GM20431 (cell line): ENCODE results near the gene CCSER2.
"Not testable (repeated sequence)": the region's sequence is repeated elsewhere in the genome, so short reads cannot be mapped to it uniquely, and the experiment has no call there.

Experiments used
- in situ Hi-C: fragments of 300-500 bp; cut with MseI, MboI; formaldehyde crosslinking; loops from one replicate; pipeline ENCODE4 v1.15.0; 2020; ENCODE audit warnings: low sequenced_read_pairs; ENCODE audit not compliant: unreplicated experiment

Gene CCSER2

DNA sequence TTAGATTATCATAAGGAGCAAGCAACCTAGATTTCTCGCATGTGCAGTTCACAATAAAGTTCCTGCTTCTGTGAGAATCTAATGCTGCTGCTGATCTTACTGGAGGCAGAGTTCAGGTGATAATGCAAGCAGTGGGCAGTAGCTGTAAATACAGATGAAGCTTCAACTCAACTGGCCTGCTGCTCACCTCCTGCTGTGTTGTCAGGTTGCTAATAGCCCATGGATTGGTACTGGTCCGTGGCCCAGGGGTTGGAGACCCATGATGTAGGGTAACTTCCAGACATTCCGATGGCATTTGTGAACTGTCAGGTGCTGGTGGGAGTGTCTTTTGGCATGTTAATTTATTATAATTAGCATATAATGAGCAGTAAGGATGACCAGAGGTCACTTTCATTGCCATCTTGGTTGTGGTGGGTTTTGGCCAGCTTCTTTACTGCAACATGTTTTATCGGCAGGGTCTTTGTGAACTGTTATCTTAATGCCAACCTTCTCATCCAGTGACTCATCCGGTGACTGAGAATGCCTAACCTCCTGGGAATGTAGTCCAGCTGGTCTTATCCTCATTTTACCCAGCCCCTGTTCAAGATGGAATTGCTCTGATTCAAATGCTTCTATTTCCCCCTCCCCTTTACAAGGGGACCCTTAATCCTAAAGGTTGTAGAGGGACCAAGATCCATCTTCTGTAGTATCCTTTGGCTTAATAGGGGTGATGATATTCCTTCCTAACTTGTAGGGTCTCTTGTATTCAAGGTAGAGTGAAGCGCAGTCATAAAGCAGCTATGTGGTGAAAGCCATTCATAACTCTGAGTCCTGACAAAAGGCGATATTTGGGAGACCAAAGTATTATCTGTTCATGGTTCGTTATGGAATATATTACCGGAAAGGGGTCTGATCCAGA lies 165.8 kb downstream of the CCSER2 start:
- in situ Hi-C loops: no loop called here

DNA sequence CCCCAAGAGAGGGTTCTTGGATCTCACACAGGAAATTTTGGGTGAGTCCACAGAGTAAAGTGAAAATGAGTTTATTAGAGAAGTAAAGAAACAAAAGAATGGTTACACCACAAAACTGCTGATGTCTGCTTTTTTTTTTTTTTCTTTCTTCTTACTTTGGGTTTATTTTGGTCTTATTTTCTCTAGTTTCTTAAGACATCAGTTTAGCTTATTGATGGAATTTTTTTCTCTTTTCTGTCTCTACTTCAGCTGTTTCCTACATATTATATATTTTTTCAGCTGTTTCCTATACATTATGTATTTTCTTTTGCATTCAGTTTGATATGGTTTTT lies 166.4 kb downstream of the CCSER2 start:
- in situ Hi-C loops: no loop called here

GRCh38 chr10:84497978-84498377 lies 169.6 kb downstream of the CCSER2 start:
- in situ Hi-C loops: no loop called here

DNA sequence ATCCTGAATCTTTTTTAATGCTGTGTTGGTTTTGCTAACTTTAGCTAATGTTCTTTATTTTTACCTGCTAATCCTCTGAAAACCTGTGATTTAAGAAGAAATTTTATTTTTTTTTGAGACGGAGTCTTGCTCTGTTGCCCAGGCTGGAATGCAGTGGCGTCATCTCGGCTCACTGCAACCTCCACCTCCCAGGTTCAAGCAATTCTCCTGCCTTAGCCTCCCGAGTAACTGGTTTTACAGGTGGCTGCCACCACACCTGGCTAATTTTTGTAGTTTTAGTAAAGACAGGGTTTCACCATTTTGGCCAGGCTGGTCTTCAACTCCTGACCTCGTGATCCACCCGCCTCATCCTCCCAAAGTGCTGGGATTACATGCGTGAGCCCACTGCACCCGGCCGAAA lies 170.7 kb downstream of the CCSER2 start:
- in situ Hi-C loops: not testable (repeated sequence)

- in situ Hi-C loops: no loop called here
Observed at GRCh38 chr10:84499846-84500245, 171.5 kb downstream of the CCSER2 start.

GRCh38 chr10:84510121-84510520 lies 181.7 kb downstream of the CCSER2 start:
- in situ Hi-C loops: no loop called here

DNA sequence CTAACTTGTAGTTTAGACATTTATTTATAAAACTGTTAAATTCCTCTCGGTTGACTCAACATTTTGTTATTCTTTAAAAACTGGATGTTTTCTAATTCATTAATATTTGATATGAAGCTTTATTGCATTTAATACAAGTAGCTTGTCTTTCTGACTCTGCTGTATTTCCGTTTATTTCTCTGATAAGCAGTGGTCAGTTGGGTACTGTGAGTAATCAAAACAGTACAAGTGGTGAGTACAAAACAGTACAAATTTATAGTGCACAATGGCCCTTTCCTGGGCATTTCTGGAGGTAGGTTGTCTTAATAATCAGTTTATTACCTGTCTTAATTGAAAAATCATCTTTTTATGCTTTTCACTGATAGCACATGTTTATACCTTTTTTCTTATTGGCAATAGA lies 182.7 kb downstream of the CCSER2 start:
- in situ Hi-C loops: no loop called here

DNA sequence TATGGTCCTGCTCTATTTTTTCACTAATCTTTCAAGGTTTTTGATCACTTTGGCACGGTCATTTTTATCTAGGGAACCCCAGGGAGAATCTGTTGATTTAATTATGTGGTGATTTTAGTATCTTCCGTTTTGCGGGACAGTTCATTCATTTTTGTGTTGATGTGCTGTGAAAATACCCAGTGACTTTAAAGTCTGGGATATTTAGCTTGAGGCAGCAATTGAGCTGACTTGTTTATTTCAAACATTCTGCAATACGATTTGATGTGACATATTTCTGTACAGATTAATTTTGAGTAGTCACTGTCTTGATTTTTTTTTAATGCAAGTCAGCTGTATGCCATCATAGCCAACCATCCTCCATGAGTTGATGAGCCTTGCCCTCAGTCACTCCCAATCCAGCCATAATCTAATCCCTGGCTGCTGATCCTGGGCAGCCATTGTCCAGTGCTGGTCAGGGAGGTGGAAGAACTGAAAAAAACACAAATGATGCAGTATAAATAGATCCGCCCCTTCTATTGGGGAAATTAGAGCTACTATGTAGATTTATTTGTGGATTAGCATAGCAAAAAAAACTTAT lies 183.4 kb downstream of the CCSER2 start:
- in situ Hi-C loops: no loop called here

DNA sequence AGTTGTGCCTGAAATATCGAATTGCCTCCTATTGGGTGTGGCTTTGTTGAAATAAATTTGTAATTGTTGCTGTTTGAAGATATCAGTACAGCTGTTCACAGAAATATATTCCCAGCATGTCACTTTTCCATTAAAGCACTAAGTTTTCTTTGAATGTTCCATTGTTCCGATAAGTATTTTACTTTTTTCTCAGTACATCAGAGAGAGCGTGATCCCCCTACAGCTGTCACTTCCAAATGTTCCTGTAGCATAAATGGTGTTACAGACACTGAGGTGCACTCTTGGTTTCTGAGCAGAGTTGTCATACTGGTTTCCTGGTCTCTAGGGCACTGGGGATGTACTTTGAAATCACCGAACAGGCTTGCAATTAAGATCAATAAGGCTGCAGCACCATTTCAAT lies 189.2 kb downstream of the CCSER2 start:
- in situ Hi-C loops: no loop called here

GRCh38 chr10:84519235-84519634 lies 190.8 kb downstream of the CCSER2 start:
- in situ Hi-C loops: no loop called here

GRCh38 chr10:84521013-84521412 lies 192.6 kb downstream of the CCSER2 start:
- in situ Hi-C loops: no loop called here

DNA sequence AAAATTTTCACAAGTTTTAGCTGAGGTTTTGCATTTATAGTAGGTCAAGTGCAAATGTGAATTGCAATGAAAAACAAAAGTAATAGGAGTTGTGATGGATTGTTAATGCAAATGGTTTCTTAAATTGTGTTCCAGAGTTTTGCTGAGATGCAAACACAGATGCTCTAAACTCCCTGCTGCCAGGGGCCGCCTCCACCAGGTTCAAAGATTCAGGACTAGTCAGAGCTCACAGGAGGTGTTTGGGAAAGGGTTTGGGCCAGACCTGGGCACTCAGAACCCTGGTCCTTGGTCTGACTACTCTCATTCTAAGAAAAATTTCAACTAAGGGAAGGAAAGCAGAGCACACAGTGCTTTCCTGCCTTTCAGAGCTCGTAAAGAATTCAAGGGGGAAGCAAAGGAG lies 193.1 kb downstream of the CCSER2 start:
- in situ Hi-C loops: no loop called here

- in situ Hi-C loops: no loop called here
Observed at GRCh38 chr10:84522612-84523462, 194.4 kb downstream of the CCSER2 start.

DNA sequence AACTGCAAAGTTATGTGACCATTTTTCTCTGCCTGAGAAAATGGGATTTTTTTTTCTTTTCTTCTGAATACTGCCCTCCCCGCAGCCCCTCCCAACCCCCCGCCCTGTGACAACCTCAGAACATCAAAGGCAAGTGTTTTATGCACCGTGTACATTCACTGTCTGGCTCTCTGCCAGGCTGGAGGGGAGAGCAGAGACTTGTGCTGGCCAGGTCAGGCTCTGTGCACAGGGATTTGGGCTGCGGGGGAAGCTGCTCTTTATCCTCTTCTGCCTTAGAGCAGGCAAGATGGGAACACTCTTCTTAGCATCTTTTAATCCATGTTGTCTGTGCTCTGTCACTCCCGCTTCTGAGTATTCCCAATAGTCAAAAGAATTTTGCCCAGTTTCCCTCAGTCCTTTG lies 195.1 kb downstream of the CCSER2 start:
- in situ Hi-C loops: no loop called here

GRCh38 chr10:84524435-84524834 lies 196.0 kb downstream of the CCSER2 start:
- in situ Hi-C loops: no loop called here

- in situ Hi-C loops: loop anchor here (25.0 kb wide), 1 partner anchor 163 kb away; no protein-coding TSS in a partner anchor
Observed at GRCh38 chr10:84525120-84525806, 196.9 kb downstream of the CCSER2 start.

GRCh38 chr10:84525807-84526182 lies 197.4 kb downstream of the CCSER2 start:
- in situ Hi-C loops: loop anchor here (25.0 kb wide), 1 partner anchor 163 kb away; no protein-coding TSS in a partner anchor

DNA sequence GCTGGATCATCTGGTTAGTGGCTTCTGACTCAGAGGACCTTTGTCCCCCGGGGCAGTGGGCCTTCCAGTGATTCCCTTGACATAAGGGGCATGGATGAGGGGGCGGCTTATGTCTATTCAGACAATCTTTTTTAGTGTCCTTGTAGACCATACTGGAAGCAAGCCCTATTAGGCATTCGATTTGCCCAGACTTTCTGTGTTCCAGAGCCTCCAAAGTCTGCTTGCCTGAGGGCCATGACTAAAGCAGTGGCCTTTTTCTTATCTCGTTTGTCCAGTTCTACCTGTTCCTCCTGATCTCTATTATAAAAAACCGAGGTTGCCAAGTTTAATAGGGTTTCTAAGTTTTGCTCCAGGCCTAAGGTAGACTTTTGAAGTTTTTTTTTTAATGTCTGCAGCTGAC lies 199.0 kb downstream of the CCSER2 start:
- in situ Hi-C loops: loop anchor here (25.0 kb wide), 1 partner anchor 165 kb away; no protein-coding TSS in a partner anchor

DNA sequence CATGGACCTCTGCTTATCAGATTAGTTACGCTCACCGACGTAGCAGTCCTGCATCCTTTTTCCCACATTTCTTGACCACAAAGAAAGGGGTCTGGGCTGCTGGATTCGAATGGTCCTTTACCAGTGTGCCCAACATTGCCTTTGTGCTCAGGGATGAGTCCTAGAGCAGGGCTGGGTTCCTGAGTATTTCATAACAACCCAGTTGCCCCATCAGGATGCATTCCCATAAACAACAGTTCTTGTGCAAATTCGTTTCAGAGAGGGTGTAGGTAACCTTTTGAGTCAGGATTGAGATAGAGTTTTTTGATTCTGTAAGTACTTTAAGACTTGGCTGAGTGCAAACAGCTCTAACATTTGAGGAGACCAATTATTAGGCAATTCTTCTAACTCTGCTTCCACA lies 200.1 kb downstream of the CCSER2 start:
- in situ Hi-C loops: loop anchor here (25.0 kb wide), 1 partner anchor 166 kb away; no protein-coding TSS in a partner anchor

DNA sequence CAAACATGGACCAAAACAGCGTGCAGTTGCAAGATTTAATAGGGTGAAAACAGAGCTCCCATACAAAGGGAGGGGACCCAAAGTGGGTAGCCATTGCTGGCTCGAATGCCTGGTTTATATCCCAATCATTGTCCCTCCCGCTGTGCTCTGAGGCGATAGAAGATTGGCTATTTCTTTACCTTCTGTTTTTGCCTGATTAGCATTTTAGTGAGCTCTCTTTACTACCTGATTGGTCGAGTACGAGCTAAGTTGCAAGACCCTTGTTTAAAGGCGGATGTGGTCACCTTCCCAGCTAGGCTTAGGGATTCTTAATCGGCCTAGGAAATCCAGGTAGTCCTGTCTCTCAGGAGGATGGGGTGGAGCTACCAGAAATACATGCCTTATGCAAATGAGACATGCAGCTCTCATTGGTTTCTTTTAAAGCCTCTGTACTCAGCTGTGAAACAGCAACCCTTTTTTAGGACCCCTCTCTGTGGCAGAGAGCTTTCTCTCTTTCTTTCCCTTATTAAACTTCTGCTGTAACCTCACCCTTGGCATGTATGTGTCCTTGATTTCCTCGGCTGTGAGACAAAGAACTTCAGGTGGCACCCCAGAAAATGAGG lies 202.4 kb downstream of the CCSER2 start:
- in situ Hi-C loops: loop anchor here (10.0 to 25.0 kb wide), 2 partner anchors 169 to 266 kb away; no protein-coding TSS in a partner anchor
